Measurements from ENCODE around the gene SLC25A42.
"Not testable (repeated sequence)": the region's sequence is repeated elsewhere in the genome, so short reads cannot be mapped to it uniquely, and the experiment has no call there.

SLC25A42 gene

DNA sequence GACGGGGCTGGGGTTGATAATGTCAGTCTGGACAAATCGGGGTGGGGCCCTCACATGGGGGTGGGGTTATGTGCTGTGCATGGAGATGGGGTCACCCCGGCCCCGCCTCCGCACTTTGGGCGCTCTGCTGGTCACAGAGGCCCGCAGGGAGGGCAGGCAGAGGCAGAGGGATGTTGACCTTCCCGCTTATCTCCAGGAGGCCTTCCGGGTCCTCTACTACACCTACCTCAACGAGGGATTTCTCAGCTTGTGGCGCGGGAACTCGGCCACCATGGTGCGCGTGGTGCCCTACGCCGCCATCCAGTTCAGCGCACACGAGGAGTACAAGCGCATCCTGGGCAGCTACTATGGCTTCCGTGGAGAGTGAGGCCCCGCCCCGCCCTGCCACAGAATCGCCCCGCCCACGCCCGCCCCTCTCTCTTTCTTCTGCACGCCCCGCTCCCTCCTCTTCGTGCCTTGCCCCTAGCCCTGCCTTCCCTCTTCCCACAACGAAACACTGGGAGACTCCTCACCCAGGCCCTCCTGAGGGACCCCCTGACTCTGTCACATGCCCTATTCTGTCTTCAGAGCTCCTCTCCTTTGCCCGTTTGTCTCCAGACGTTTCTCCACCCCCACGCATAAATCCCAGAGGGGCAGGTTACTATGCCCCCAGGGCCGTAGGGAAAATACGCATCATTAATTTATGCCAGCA is 41.7 kb downstream of the SLC25A42 start:
- no peaks in the 10 kb centered on the region for H4K20me1 ChIP-seq (ENCODE audit: insufficient read depth, low read length)
- H3K9me2 ChIP-seq (replicated peaks; ENCODE audit: insufficient read depth, low read length): no peaks in the 10 kb centered on the region
- H3K4me3 ChIP-seq (ENCODE audit: low read length): no peak overlapping the region
- no peak for DNase-seq
- H3K27me3 ChIP-seq (replicated peaks; ENCODE audit: insufficient read depth, low read length): no peaks in the 10 kb centered on the region
- H3K9ac ChIP-seq (ENCODE audit: low read length): no peak overlapping the region
- H2AFZ ChIP-seq (ENCODE audit: low read length): no peak overlapping the region
- H3K4me2 ChIP-seq (ENCODE audit: low read depth, low read length): no peak overlapping the region
- no peak for TF ChIP-seq CTCF (IDR thresholded peaks at IDR 0.05; ENCODE audit: low read length)
- no peak for TF ChIP-seq EZH2 (optimal IDR thresholded peaks at IDR 0.05; ENCODE audit: low read depth, low read length)
- no peaks in the 10 kb centered on the region for H3K79me2 ChIP-seq (ENCODE audit: low read length)
- H3K36me3 ChIP-seq (replicated peaks; ENCODE audit: insufficient read depth, low read length): no peaks in the 10 kb centered on the region
- H3K4me1 ChIP-seq (ENCODE audit: low read length): no peaks in the 10 kb centered on the region
- no peaks in the 10 kb centered on the region for H3K9me3 ChIP-seq (replicated peaks; ENCODE audit: insufficient read depth, low read length)
- H3K27ac ChIP-seq (ENCODE audit: low read length): no peak overlapping the region
- H3F3A ChIP-seq (ENCODE audit: insufficient read depth, low read length): no peaks in the 10 kb centered on the region

DNA sequence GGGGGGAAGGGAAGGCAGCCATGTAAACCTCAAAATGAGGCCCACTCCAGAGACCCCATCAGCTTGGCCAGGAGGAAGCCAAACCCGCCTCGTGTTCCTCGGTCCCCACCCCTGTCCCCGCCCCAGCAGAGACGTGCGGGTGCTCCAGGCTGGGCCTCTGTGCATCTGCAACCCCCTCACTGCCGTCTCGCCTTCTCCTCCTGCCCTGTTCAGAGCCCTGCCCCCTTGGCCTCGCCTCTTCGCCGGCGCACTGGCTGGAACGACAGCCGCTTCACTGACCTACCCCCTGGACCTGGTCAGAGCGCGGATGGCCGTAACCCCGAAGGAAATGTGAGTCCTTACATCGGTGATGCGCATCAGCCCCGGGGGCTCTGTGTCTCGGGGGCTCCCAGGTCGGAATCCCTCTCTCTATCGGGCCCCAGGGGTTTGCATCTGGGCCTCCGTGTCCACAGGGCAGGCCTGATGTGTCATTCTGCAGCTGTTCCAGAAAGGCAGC is 42.3 kb downstream of the SLC25A42 start:
- Histone ChIP-seq H3K9me3 (replicated peaks; ENCODE audit: insufficient read depth, low read length) (no peaks in the 10 kb centered on the region), H3K79me2 (ENCODE audit: low read length) (no peaks in the 10 kb centered on the region), H3K4me3 (ENCODE audit: low read length) (no peak overlapping the region), H3K9me2 (replicated peaks; ENCODE audit: insufficient read depth, low read length) (no peaks in the 10 kb centered on the region), H3K9ac (ENCODE audit: low read length) (no peak overlapping the region), H3F3A (ENCODE audit: insufficient read depth, low read length) (no peaks in the 10 kb centered on the region), H3K27ac (ENCODE audit: low read length) (no peak overlapping the region), H2AFZ (ENCODE audit: low read length) (no peak overlapping the region), H3K4me1 (ENCODE audit: low read length) (no peaks in the 10 kb centered on the region), H4K20me1 (ENCODE audit: insufficient read depth, low read length) (no peaks in the 10 kb centered on the region), H3K36me3 (replicated peaks; ENCODE audit: insufficient read depth, low read length) (no peaks in the 10 kb centered on the region), H3K4me2 (ENCODE audit: low read depth, low read length) (no peak overlapping the region), H3K27me3 (replicated peaks; ENCODE audit: insufficient read depth, low read length) (no peaks in the 10 kb centered on the region)
- DNase-seq: no peak
- no peak for TF ChIP-seq CTCF (IDR thresholded peaks at IDR 0.05; ENCODE audit: low read length)
- no peak for TF ChIP-seq EZH2phosphoT487 (IDR thresholded peaks at IDR 0.05; ENCODE audit: low read length)
- no peak for TF ChIP-seq EZH2 (optimal IDR thresholded peaks at IDR 0.05; ENCODE audit: low read depth, low read length)

DNA sequence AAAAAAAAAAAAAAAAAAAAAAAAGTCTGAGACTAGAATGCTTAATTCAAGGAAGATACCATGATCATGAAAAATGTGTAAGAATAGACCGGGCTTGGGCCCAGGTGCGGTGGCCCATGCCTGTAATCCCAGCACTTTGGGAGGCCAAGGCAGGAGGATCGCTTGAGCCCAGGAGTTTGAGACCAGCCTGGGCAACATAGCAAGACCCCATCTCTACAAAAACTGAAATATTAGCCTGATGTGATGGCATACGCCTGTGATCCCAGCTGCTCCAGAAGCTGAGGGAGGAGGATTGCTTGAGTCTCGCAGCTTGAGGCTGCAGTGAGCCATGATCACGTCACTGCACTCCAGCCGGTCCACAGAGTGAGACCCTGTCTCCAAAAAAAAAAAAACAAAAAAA is 43.1 kb downstream of the SLC25A42 start:
- not testable (repeated sequence) for H3F3A ChIP-seq (ENCODE audit: insufficient read depth, low read length); H3K4me1 ChIP-seq (ENCODE audit: low read length); DNase-seq; H4K20me1 ChIP-seq (ENCODE audit: insufficient read depth, low read length); H3K4me2 ChIP-seq (ENCODE audit: low read depth, low read length); H3K9me2 ChIP-seq (replicated peaks; ENCODE audit: insufficient read depth, low read length); H3K9ac ChIP-seq (ENCODE audit: low read length); H3K27me3 ChIP-seq (replicated peaks; ENCODE audit: insufficient read depth, low read length); H3K4me3 ChIP-seq (ENCODE audit: low read length); H3K9me3 ChIP-seq (replicated peaks; ENCODE audit: insufficient read depth, low read length); H3K27ac ChIP-seq (ENCODE audit: low read length); H3K36me3 ChIP-seq (replicated peaks; ENCODE audit: insufficient read depth, low read length); H2AFZ ChIP-seq (ENCODE audit: low read length); H3K79me2 ChIP-seq (ENCODE audit: low read length)

DNA sequence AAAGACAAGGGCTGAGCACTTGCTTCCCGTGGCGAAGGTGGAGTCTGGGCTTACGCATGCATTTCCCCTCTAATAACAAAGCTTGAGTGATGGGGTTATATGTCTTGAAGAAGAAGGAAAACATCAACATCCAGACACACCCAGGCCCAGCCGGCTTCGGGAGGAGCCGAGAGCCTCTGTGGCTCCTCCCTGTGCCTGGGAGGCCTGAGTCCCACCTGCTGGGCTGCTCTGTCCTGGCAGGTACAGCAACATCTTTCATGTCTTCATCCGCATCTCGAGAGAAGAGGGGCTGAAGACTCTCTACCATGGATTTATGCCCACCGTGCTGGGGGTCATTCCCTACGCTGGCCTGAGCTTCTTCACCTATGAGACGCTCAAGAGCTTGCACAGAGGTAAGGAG is 43.9 kb downstream of the SLC25A42 start:
- Histone ChIP-seq H3K4me1 (ENCODE audit: low read length) (no peaks in the 10 kb centered on the region), H3K4me3 (ENCODE audit: low read length) (no peak overlapping the region), H3K9ac (ENCODE audit: low read length) (no peak overlapping the region), H3K27me3 (replicated peaks; ENCODE audit: insufficient read depth, low read length) (no peaks in the 10 kb centered on the region), H3K4me2 (ENCODE audit: low read depth, low read length) (no peak overlapping the region), H3K9me2 (replicated peaks; ENCODE audit: insufficient read depth, low read length) (no peaks in the 10 kb centered on the region), H4K20me1 (ENCODE audit: insufficient read depth, low read length) (no peaks in the 10 kb centered on the region), H3K79me2 (ENCODE audit: low read length) (no peaks in the 10 kb centered on the region), H3K27ac (ENCODE audit: low read length) (no peak overlapping the region), H3F3A (ENCODE audit: insufficient read depth, low read length) (no peaks in the 10 kb centered on the region), H2AFZ (ENCODE audit: low read length) (no peak overlapping the region), H3K9me3 (replicated peaks; ENCODE audit: insufficient read depth, low read length) (no peaks in the 10 kb centered on the region), H3K36me3 (replicated peaks; ENCODE audit: insufficient read depth, low read length) (no peaks in the 10 kb centered on the region)
- no peak for DNase-seq
- no peak for TF ChIP-seq EZH2 (optimal IDR thresholded peaks at IDR 0.05; ENCODE audit: low read depth, low read length)
- no peak for TF ChIP-seq EZH2phosphoT487 (IDR thresholded peaks at IDR 0.05; ENCODE audit: low read length)
- TF ChIP-seq CTCF (IDR thresholded peaks at IDR 0.05; ENCODE audit: low read length): no peak
